Myocyte (in vitro differentiated cells): ENCODE measurements around the gene KAZN. TPM values are rescaled to one million over a fixed set of nuclear protein-coding genes. Genes with fewer than 3 reads are reported as not detected.

ENCODE experiments used
- DNase-seq: peaks from one replicate; pipeline ENCODE4 v3.0.0-alpha.2; 2012; ENCODE audit warnings: low read depth
- total RNA-seq: library from RNA; depleted of rRNA; stranded (reverse); fragments of >200 nt; gene quantifications from 2 replicates; pipeline ENCODE4 v1.2.3, GENCODE V29; 2014

KAZN gene
- total RNA-seq, 1 donor from 2014 or later, result 15.0 TPM

DNA sequence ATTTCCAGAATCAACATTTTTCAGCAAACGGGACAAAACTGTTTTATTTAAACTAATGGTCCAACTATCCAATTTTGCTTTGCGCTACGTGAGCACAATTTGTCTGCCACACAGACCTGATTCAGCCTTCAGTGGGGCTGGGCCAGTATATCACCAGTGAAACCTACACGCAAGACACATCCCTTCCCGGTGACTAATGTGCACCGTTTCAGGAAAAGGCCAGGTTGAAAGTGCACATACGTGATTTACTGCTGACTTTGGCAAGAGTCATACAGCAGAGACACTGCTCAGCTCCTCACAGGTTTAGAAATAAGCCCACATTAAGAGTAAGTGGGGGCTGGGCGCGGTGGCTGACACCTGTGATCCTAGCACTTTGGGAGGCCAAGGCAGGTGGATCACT is 550.0 kb downstream of the KAZN start:
- DNase-seq, result no peak

- no peak for DNase-seq
These were observed 550.5 kb downstream of the KAZN start for GRCh38 chr1:15148941-15149340.

GRCh38 chr1:15150376-15150775 is 551.9 kb downstream of the KAZN start:
- no peak for DNase-seq

GRCh38 chr1:15151377-15151806 is 552.9 kb downstream of the KAZN start:
- no peak for DNase-seq

GRCh38 chr1:15151871-15152270 is 553.4 kb downstream of the KAZN start:
- no peak for DNase-seq

DNA sequence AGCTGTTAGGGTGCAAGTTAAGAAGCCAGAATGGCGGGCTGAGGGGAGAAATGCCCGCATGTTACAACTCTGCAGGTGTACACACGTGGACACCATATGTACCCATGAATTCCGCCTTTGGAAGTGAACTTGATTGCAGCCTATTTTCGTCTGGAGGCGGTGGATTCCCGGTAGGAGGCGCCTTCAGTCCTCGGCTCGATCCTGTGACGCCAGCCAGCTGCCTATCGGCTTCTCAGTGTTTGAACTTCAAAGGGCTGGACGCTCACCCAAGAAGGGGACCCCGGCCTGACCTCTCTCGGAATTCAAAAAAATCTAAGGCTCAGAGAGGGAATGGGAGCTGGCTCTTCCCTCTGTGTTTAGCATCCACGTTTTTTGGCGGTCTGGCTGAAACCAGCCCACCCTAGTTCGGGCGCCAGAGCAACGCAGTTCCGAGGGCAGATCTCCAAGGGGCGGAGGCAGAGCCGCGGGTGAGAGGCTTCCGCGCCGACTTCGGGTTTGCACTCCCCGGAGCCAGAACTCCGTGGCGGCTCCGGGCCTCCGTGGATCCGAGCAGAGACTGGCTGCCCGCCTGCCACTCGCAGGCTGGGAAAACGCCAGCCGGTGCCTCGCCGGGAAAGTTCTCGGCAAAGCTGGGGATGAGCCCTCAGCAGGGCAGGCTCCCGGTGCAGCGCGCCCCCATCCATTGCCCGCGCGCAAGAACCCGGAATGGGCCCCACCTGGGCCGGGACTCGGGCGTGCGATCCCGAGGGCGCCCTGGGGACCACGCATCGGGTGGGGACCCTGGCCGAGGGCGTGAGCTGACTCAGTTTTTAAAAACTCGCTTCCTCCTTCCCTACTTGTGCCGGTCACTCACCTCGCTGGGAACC is 554.1 kb downstream of the KAZN start:
- peak; percentile 85 for DNase-seq

- peak; percentile 73 for DNase-seq
These were observed 554.8 kb downstream of the KAZN start, which contains the start of gene TMEM51 for GRCh38 chr1:15153184-15153841. TMEM51 (plus strand) TSS chr1:15153747; CDS start chr1:15215088, 61,341 bp downstream.

- DNase-seq, result peak; percentile 65
These were observed 555.5 kb downstream of the KAZN start for GRCh38 chr1:15153842-15154479.

- no peak for DNase-seq
These were observed 556.1 kb downstream of the KAZN start for GRCh38 chr1:15154480-15155036.

DNA sequence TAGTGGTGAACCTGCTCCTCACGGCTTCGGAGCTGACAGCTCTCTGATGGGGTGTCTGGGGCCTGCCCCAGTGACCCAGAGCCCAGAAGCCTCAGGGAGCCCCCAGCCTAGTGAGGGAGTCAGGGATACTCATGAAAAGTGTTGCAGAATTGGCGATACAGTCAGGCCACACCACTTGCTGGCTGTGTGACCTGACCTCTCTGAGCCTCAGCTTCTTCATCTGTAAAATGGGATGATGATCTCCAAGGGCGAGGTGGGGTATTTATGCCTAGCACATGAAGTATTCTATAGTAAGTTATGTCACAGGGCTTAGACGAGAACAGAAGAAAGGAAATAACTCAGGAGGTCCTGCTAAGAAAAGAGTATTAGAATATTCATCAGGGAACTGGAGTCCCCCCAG is 556.7 kb downstream of the KAZN start:
- DNase-seq, result no peak

DNA sequence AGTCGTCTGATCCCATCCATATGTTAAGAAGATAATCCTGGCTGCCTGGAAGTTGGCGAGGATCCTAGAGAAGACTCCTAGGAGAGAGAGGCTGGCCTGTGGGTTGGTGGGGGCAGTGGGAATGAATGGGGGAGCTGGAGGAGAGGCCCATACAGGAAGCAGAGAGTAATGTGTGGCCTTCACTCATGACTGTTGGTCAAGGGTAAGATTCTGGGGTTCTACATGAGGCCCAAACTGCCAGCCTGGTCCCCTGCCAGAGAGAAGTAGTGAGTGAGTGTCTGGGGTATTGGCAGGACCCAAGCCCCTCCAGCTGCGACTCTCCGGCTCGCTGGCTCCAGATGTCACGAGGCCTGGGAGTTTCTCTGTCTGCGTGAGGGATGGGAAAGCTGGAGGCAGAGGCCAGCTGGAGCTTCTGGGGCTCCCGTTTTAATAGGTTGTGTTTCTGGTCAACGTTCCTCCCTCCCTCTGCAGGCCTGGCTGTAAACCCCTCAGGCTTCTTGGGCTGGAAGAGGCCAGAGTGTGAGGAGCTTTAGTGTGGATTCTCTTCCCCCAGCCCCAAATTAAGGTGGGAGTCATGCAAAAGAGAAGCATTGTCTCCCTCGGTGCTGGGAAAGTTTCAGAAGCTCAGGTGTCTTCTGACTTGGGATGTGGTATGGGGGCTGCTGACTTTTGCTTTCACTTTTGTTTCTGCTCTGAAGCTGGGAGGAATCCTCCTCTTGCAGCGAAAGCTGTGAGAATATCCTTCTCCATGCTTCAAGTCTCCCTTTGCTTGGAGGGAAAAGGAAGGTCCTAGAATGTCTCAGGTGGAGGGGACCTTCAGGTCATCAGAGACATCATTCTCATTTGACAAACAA is 557.6 kb downstream of the KAZN start:
- DNase-seq, result no peak

GRCh38 chr1:15156807-15157380 is 558.4 kb downstream of the KAZN start:
- no peak for DNase-seq

GRCh38 chr1:15157524-15158399 is 559.3 kb downstream of the KAZN start:
- no peak for DNase-seq

- no peak for DNase-seq
These were observed 560.2 kb downstream of the KAZN start for GRCh38 chr1:15158506-15159165.

DNA sequence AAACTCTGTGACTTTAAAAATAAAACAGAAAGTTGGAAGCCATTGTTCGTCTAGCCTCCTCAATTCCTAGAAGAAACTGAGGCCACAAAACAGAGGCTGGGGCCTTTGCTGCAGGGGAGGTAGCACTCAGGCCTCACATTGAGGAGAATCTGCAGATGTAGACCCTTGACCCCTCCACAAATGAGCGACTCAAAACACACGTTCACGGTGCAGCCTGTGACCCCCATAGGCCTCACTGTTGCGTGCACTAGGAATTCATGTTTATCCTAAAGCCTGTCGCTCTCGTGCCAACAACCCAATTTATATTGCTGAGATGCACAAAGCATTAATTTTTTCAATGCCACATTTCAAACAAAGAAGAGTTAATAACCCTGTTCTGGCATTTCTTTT is 560.7 kb downstream of the KAZN start:
- no peak for DNase-seq

DNA sequence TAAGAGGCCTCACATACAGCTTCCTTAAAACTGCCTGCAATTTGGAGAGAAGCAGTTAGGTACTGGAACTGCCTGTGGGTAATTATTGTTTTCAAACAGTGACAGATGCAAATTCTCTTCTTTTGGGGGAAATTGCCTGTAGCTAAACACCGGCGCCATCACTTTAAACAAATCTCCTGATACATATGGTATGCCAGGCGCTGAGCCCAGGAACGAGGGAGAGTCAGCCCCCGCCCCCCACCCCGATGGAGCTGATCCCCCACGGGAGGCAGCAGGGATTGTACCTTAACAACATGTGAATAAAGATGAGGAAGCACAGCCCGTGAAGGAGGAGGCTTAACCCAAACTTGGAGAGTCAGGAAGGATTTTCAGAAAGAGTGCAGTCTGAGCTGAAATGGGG is 562.1 kb downstream of the KAZN start:
- no peak for DNase-seq

DNA sequence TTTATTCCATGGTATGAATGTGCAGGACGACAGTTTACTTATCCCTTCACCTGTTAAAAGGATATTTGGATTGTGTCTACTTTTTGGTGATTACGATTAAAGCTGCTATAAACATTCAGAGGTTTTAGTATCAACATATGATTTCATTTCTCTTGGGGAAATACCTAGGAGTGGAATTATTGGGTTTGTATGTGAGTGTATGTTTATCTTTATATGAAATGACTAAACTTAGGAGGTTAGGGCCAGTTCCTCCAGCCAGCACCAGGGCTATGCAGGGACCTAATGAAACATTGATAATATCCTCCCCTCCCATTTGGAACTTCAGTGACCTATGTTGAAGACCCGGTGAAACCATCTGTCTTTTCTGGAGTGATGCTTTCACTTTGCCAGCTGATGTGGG is 568.9 kb downstream of the KAZN start:
- DNase-seq, result no peak
